RWPE2 (cell line): Measurements from ENCODE around the gene CBX5.

ENCODE experiments used
- ATAC-seq: fragments of 200-7000 bp; cut with Tn5 transposase; 3 replicates; pipeline ENCODE4 v1.9.1; 2021; ENCODE audit warnings: low read depth
- DNase-seq: peaks from one replicate; pipeline ENCODE4 v3.0.0-alpha.2; 2020; ENCODE audit warnings: low spot score
- H3K27ac ChIP-seq: fragments of 450-650 bp; 2 replicates; pipeline ENCODE4 v1.5.1; 2017; ENCODE audit warnings: mild to moderate bottlenecking; ENCODE audit not compliant: poor library complexity, severe bottlenecking
- H3K27me3 ChIP-seq: fragments of 250-450 bp; sonication (Bioruptor Pico); 2 replicates; pipeline ENCODE4 v1.5.1; 2021; ENCODE audit warnings: mild to moderate bottlenecking, moderate library complexity; ENCODE audit not compliant: insufficient read depth, poor library complexity, severe bottlenecking
- H3K36me3 ChIP-seq: fragments of 250-450 bp; sonication (Bioruptor Pico); 2 replicates; pipeline ENCODE4 v1.5.1; 2020; ENCODE audit warnings: low read depth, mild to moderate bottlenecking, moderate library complexity
- H3K4me1 ChIP-seq: fragments of 250-450 bp; sonication (Bioruptor Pico); 2 replicates; pipeline ENCODE4 v1.5.1; 2021; ENCODE audit warnings: mild to moderate bottlenecking, moderate library complexity; ENCODE audit not compliant: insufficient read depth, poor library complexity, severe bottlenecking
- H3K4me3 ChIP-seq: fragments of 250-450 bp; sonication (Bioruptor Pico); 2 replicates; pipeline ENCODE4 v1.5.1; 2021; ENCODE audit warnings: mild to moderate bottlenecking, moderate library complexity; ENCODE audit not compliant: severe bottlenecking
- H3K9me3 ChIP-seq: fragments of 250-450 bp; sonication (Bioruptor Pico); 2 replicates; pipeline ENCODE4 v1.5.1; 2021; ENCODE audit warnings: mild to moderate bottlenecking, moderate library complexity; ENCODE audit not compliant: severe bottlenecking
- CTCF ChIP-seq: fragments of 450-650 bp; IDR thresholded peaks from one replicate; pipeline ENCODE4 v1.5.1; 2017; ENCODE audit warnings: mild to moderate bottlenecking, moderate library complexity; ENCODE audit not compliant: poor library complexity, severe bottlenecking

Gene CBX5

GRCh38 chr12:54217774-54218241, 62.1 kb downstream of the CBX5 start:
- no peak for TF ChIP-seq CTCF
- DNase-seq (no peak), ATAC-seq (peak; percentile 19; the same call in 1 of the 3 replicates)
- Histone ChIP-seq H3K27ac (no peak overlapping the region), H3K36me3 (no peaks in the 10 kb centered on the region), H3K9me3 (no peaks in the 10 kb centered on the region), H3K4me1 (peaks cover 7% of the 10 kb centered on the region), H3K27me3 (no peaks in the 10 kb centered on the region), H3K4me3 (peak overlapping the region; percentile 14)

GRCh38 chr12:54216797-54217661, 62.9 kb downstream of the CBX5 start:
- H3K4me3 ChIP-seq, result peak overlapping the region; percentile 14
- ATAC-seq, result peak; percentile 38
- no peaks in the 10 kb centered on the region for H3K27me3 ChIP-seq

GRCh38 chr12:54215989-54216796, 63.7 kb downstream of the CBX5 start:
- no peaks in the 10 kb centered on the region for H3K36me3 ChIP-seq
- TF ChIP-seq CTCF, result no peak
- DNase-seq (no peak), ATAC-seq (no peak)
- H3K4me3 ChIP-seq, result no peak overlapping the region
- H3K4me1 ChIP-seq, result peaks cover 6% of the 10 kb centered on the region
- no peaks in the 10 kb centered on the region for H3K27me3 ChIP-seq
- no peak overlapping the region for H3K27ac ChIP-seq
- H3K9me3 ChIP-seq, result no peaks in the 10 kb centered on the region

More at GRCh38 chr12:54216797-54217661, 62.9 kb downstream of the CBX5 start:
- Histone ChIP-seq H3K4me1 (peaks cover 6% of the 10 kb centered on the region), H3K27ac (no peak overlapping the region), H3K36me3 (no peaks in the 10 kb centered on the region), H3K9me3 (no peaks in the 10 kb centered on the region)
- no peak for DNase-seq
- TF ChIP-seq CTCF, result peak; percentile 91

- H3K4me3 ChIP-seq, result peak overlapping the region; percentile 2
- ATAC-seq, result peak; percentile 84
These were observed 65.1 kb downstream of the CBX5 start for GRCh38 chr12:54214553-54215406.

More at GRCh38 chr12:54214553-54215406, 65.1 kb downstream of the CBX5 start:
- Histone ChIP-seq H3K4me1 (peaks cover 6% of the 10 kb centered on the region), H3K27ac (no peak overlapping the region), H3K27me3 (no peaks in the 10 kb centered on the region), H3K9me3 (no peaks in the 10 kb centered on the region), H3K36me3 (no peaks in the 10 kb centered on the region)
- peak; percentile 99 for TF ChIP-seq CTCF
- peak; percentile 88 for DNase-seq
